Measurements from ENCODE around the gene WHAMM.
"Not testable (repeated sequence)": the region's sequence is repeated elsewhere in the genome, so short reads cannot be mapped to it uniquely, and the experiment has no call there.

The WHAMM gene

GRCh38 chr15:82803793-82804574 is 5.4 kb upstream of the WHAMM start:
- no peak for DNase-seq

GRCh38 chr15:82804575-82804949 is 4.9 kb upstream of the WHAMM start:
- DNase-seq: no peak

GRCh38 chr15:82805994-82806406 is 3.4 kb upstream of the WHAMM start, which contains the start of gene FSD2:
Gene FSD2, minus strand, starts transcription at chr15:82806069. Its CDS starts 18,679 bp downstream, at chr15:82787390.
- no peak for DNase-seq

GRCh38 chr15:82807920-82808633 is 1.4 kb upstream of the WHAMM start:
- DNase-seq: no peak

GRCh38 chr15:82808634-82809041 is 790 bp upstream of the WHAMM start:
- no peak for DNase-seq

GRCh38 chr15:82810061-82810889 is 847 bp downstream of the WHAMM start:
- DNase-seq: peak; percentile 31

- no peak for DNase-seq
These were observed 1.5 kb downstream of the WHAMM start for GRCh38 chr15:82810890-82811426.

GRCh38 chr15:82812994-82813393 is 3.6 kb downstream of the WHAMM start:
- no peak for DNase-seq

- DNase-seq: no peak
These were observed 10.7 kb downstream of the WHAMM start for GRCh38 chr15:82820128-82820527.

- not testable (repeated sequence) for DNase-seq
These were observed 12.0 kb downstream of the WHAMM start for GRCh38 chr15:82821396-82821795.

- DNase-seq: not testable (repeated sequence)
These were observed 12.4 kb downstream of the WHAMM start for GRCh38 chr15:82821851-82822250.

- DNase-seq: no peak
These were observed 13.6 kb downstream of the WHAMM start for GRCh38 chr15:82823049-82823448.

GRCh38 chr15:82828075-82828474 is 18.6 kb downstream of the WHAMM start:
- DNase-seq: no peak

- DNase-seq: no peak
These were observed 19.8 kb downstream of the WHAMM start for GRCh38 chr15:82829234-82829633.

- DNase-seq: no peak
These were observed 21.2 kb downstream of the WHAMM start for GRCh38 chr15:82830427-82831173.

GRCh38 chr15:82831894-82832600 is 22.6 kb downstream of the WHAMM start:
- DNase-seq: no peak

GRCh38 chr15:82832601-82833361 is 23.4 kb downstream of the WHAMM start:
- DNase-seq: no peak

- DNase-seq: no peak
These were observed 23.9 kb downstream of the WHAMM start for GRCh38 chr15:82833362-82833682.

- DNase-seq: no peak
These were observed 26.0 kb downstream of the WHAMM start for GRCh38 chr15:82835391-82835917.

- no peak for DNase-seq
These were observed 28.8 kb downstream of the WHAMM start for GRCh38 chr15:82838096-82838735.
